Kidney (tissue), 14 donors: ENCODE results near the gene MYO7A. TPM values are rescaled to one million over a fixed set of nuclear protein-coding genes. Genes with fewer than 3 reads are reported as not detected.

Experiments
- DNase-seq, 5 donors: peaks; one replicate each; pipeline ENCODE4 v3.0.0-alpha.2; 2013 to 2020
- FAIRE-seq: peaks from 2 replicates; lab custom pipeline; 2012; peaks lifted over from hg19 to GRCh38; lab: Jason Lieb, UNC
- H3K27ac ChIP-seq, 2 donors: one replicate each; pipeline ENCODE4 v1.7.0; 2013; ENCODE audit warnings: low read depth in 2 of 2, low read length in 2 of 2, inconsistent platforms in 1 of 2
- H3K27me3 ChIP-seq: one replicate; pipeline ENCODE4 v1.7.1; 2013; ENCODE audit warnings: low read length, inconsistent platforms; ENCODE audit not compliant: control insufficient read depth, insufficient read depth
- H3K36me3 ChIP-seq, 3 donors: one replicate each; pipeline versions ENCODE4 v1.7.0 to v1.7.1; 2013; ENCODE audit warnings: low read length in 3 of 3, control low read depth in 1 of 3, inconsistent platforms in 1 of 3; ENCODE audit not compliant: insufficient read depth in 3 of 3, control insufficient read depth in 2 of 3
- H3K4me1 ChIP-seq, 3 donors: one replicate each; pipeline versions ENCODE4 v1.7.0 to v1.7.1; 2013; ENCODE audit warnings: low read length in 3 of 3, inconsistent platforms in 1 of 3, low read depth in 1 of 3; ENCODE audit not compliant: control insufficient read depth in 2 of 3, insufficient read depth in 2 of 3
- H3K4me3 ChIP-seq, 3 donors: one replicate each; pipeline versions ENCODE4 v1.7.0 to v1.8.1; 2013; ENCODE audit warnings: low read length in 3 of 3, control low read depth in 1 of 3, inconsistent platforms in 1 of 3
- H3K9ac ChIP-seq, 3 donors: one replicate each; pipeline versions ENCODE4 v1.7.0 to v1.7.1; 2013; ENCODE audit warnings: low read length in 3 of 3, control low read depth in 1 of 3, inconsistent platforms in 1 of 3
- H3K9me3 ChIP-seq, 3 donors: one replicate each; pipeline versions ENCODE4 v1.7.0 to v1.7.1; 2013; ENCODE audit warnings: low read length in 3 of 3, control low read depth in 1 of 3, inconsistent platforms in 1 of 3; ENCODE audit not compliant: control insufficient read depth in 2 of 3, insufficient read depth in 1 of 3
- CTCF ChIP-seq: IDR thresholded peaks from 3 replicates; pipeline ENCODE4 v1.5.1; 2012; ENCODE audit warnings: mild to moderate bottlenecking, moderate library complexity, borderline replicate concordance; ENCODE audit not compliant: insufficient read depth; ENCODE audit errors: extremely low read depth
- intact Hi-C: fragments of 100-400 bp; cut with DNase I; formaldehyde crosslinking; loops from one replicate; pipeline ENCODE4 v1.11.1; 2022
- polyA plus RNA-seq: library from polyadenylated mRNA; stranded (reverse); fragments of 350-450 nt; fragmentation: Illumina TruSeq; extraction: RNeasy Lipid Tissue Mini Kit (QIAGEN cat#74804); gene quantifications from one replicate; pipeline ENCODE4 v1.2.3, GENCODE V29; 2014; ENCODE audit warnings: low read depth, low replicate concordance; ENCODE audit not compliant: insufficient read depth
- total RNA-seq: library from RNA; stranded (reverse); fragmentation: NEBNext Ultra II Directional; extraction: Animal tissue kit (Norgen Biotek cat#: 25700); gene quantifications from one replicate; pipeline ENCODE4 v1.2.1, GENCODE V29; 2021
- donor health status: control.
- donor health status: control.
- donor health status: control.
- donor health status: control.
- donor health status: control.
- donor health status: DM: yes; HTN: yes; CAD: no.
- donor health status: Normal renal cell carcinoma (clear cell type).

Gene MYO7A
- total and polyA plus RNA-seq, 2 donors from 2014 or later: 6.1 to 10.7 TPM

DNA sequence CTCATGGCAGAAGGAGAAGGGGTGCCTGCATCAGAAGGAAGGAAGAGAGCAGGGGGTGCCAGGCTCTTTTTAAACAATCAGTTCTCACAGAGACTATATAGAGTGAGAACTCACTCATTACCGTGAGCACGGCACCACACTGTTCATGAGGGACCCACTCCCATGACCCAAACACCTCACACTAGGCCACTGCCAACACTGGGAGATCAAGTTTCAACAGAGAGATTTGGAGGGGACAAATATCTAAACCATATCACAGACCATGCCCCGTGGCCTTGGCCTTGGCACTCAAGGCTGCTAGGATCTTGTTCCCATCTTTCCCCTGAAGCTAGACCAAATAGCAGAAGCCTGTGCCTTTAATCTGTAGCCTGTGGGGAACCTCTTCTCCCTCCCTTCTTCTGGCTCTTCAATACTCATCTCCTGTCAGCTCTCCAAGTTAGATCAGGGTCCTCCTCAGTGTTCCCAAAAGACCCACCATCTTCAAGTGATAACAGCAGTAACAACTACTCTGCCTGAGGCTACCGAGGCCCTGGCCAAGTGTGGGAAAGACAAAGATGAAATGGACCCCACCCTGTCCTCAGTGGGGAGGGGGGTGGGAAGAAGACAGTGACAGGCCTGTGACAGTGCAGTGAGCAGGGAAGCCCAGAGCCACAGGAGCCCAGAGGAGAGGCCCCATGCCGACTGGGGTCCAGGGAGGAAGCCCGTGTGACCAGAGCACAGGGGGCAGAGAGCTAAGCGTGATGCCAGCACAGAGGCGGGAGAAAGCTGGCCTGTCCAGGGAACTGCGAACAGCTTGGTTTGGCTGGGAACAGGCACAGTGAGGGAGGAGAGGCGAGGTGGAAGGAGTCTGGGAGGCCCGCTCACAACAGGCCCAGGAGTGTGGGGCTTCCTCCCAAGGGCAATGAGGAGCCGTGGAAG, 72.6 kb downstream of the MYO7A start:
- no peak for FAIRE-seq
- H3K27ac ChIP-seq: no peak overlapping the region
- no peaks in the 10 kb centered on the region for H3K4me1 ChIP-seq
- H3K9ac ChIP-seq: no peak overlapping the region
- H3K36me3 ChIP-seq: peaks cover 0 to 2% (median 0%) of the 10 kb centered on the region in 3 donors
- H3K9me3 ChIP-seq: no peaks in the 10 kb centered on the region
- no peak for DNase-seq
- no peak overlapping the region for H3K4me3 ChIP-seq
- no peaks in the 10 kb centered on the region for H3K27me3 ChIP-seq
- intact Hi-C loops: no loop called here
- TF ChIP-seq CTCF: no peak

- H3K4me3 ChIP-seq: no peak overlapping the region
- H3K4me1 ChIP-seq: no peaks in the 10 kb centered on the region
- H3K27ac ChIP-seq: no peak overlapping the region
- intact Hi-C loops: no loop called here
- H3K9me3 ChIP-seq: no peaks in the 10 kb centered on the region
- H3K9ac ChIP-seq: no peak overlapping the region
- TF ChIP-seq CTCF: no peak
- H3K36me3 ChIP-seq: peaks cover 0 to 2% (median 0%) of the 10 kb centered on the region in 3 donors
- DNase-seq: no peak
- no peak for FAIRE-seq
- H3K27me3 ChIP-seq: no peaks in the 10 kb centered on the region
Observed at GRCh38 chr11:77201370-77201769, 73.3 kb downstream of the MYO7A start.

DNA sequence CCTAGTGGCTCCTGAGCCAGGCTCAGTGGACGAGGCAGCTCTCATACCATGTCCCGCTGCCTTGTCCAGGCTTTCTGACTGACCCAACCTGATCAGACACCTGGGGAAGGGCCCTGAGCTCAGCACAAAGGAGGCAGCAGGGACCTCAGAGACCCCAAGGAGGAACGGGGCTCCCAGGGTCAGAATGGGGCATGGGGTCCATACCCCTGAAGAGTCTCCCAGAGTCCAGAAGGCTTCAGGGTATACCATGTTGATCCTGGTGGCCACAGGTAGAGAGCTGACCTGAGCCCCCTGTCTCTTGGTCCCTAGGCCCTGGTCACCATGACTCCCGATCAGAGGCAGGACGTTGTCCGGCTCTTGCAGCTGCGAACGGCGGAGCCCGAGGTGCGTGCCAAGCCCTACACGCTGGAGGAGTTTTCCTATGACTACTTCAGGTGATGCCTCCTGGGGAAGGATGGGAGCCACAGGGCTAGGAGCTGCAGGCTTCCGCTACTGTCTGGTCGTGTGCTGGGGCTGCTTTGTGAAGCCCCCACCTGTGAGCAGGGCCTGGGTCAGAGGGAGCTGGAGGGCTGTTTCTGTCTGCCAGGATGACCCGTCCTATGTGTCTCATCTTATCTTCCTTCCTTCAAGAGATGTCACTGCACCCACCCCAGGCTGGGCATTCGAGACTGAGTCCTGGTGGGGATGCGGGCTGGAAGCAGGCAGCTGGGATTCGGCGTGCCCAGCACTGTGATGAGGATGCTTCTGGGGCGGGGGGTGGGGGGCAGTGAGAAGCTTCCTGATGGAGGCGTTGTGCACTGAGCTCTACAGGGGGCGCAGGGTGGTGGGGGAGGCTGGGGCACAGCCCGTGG, 74.2 kb downstream of the MYO7A start:
- intact Hi-C loops: no loop called here
- no peak for TF ChIP-seq CTCF
- H3K27me3 ChIP-seq: no peaks in the 10 kb centered on the region
- no peaks in the 10 kb centered on the region for H3K9me3 ChIP-seq
- H3K36me3 ChIP-seq: peaks cover 0 to 2% (median 0%) of the 10 kb centered on the region in 3 donors
- H3K4me1 ChIP-seq: no peaks in the 10 kb centered on the region
- FAIRE-seq (no peak), DNase-seq (peak in 1 of 5 donors; percentile 50)
- H3K9ac ChIP-seq: no peak overlapping the region
- H3K4me3 ChIP-seq: no peak overlapping the region
- H3K27ac ChIP-seq: no peak overlapping the region
